Measurements from ENCODE around the gene SLC7A10.

- TF ChIP-seq, protein P1, sequence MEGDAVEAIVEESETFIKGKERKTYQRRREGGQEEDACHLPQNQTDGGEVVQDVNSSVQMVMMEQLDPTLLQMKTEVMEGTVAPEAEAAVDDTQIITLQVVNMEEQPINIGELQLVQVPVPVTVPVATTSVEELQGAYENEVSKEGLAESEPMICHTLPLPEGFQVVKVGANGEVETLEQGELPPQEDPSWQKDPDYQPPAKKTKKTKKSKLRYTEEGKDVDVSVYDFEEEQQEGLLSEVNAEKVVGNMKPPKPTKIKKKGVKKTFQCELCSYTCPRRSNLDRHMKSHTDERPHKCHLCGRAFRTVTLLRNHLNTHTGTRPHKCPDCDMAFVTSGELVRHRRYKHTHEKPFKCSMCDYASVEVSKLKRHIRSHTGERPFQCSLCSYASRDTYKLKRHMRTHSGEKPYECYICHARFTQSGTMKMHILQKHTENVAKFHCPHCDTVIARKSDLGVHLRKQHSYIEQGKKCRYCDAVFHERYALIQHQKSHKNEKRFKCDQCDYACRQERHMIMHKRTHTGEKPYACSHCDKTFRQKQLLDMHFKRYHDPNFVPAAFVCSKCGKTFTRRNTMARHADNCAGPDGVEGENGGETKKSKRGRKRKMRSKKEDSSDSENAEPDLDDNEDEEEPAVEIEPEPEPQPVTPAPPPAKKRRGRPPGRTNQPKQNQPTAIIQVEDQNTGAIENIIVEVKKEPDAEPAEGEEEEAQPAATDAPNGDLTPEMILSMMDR (conservative IDR thresholded peaks at IDR 0.05 in 1 of 2, IDR thresholded peaks at IDR 0.05 in 1 of 2; ENCODE audit: low read depth in 1 of 2, low read length in 2 of 2), result no peak
- no peak for TF ChIP-seq EZH2 (IDR thresholded peaks at IDR 0.05; ENCODE audit: low read length, missing control alignments)
These were observed 27.5 kb downstream of the SLC7A10 start for GRCh38 chr19:33198169-33198568.

All from fibroblast of lung (primary cell).